CD8-positive, alpha-beta memory T cell (primary cell): Measurements from ENCODE around the gene ANKRD31. TPM values are rescaled to one million over a fixed set of nuclear protein-coding genes. Genes with fewer than 3 reads are reported as not detected.
A peak's percentile ranks its signal among the peaks of the same experiment; 100 is the strongest.
"Not testable (repeated sequence)": the region's sequence is repeated elsewhere in the genome, so short reads cannot be mapped to it uniquely, and the experiment has no call there.

Source experiments
- CTCF ChIA-PET: fragments of 350-600 bp; sonication (Branson Sonifier 250); formaldehyde crosslinking; loops from one replicate; lab custom pipeline; 2021; ENCODE audit warnings: antibody characterized with exemption; lab: Charles Lee
- POLR2A ChIA-PET: fragments of 350-600 bp; sonication (Branson Sonifier 250); formaldehyde crosslinking; loops from one replicate; lab custom pipeline; 2021; ENCODE audit warnings: antibody characterized with exemption; lab: Charles Lee
- DNase-seq, 5 donors: peaks; one replicate each; pipeline versions ENCODE4 v3.0.0 to v3.0.0-alpha.2; 2020 to 2022; ENCODE audit warnings: mixed read lengths in 1 of 5
- H3K27ac ChIP-seq: one replicate; pipeline ENCODE4 v1.7.0; 2013; ENCODE audit warnings: low read depth, mild to moderate bottlenecking, low read length, moderate library complexity
- H3K27me3 ChIP-seq: 2 replicates; pipeline ENCODE4 v1.7.0; 2013; ENCODE audit warnings: low read length, mild to moderate bottlenecking; ENCODE audit not compliant: insufficient read depth, poor library complexity, severe bottlenecking
- H3K36me3 ChIP-seq: 2 replicates; pipeline ENCODE4 v1.7.0; 2013; ENCODE audit warnings: mild to moderate bottlenecking, low read length, moderate library complexity; ENCODE audit not compliant: insufficient read depth
- H3K4me1 ChIP-seq: 2 replicates; pipeline ENCODE4 v1.7.0; 2013; ENCODE audit warnings: mild to moderate bottlenecking, low read length, moderate library complexity; ENCODE audit not compliant: insufficient read depth
- H3K4me3 ChIP-seq: 2 replicates; pipeline ENCODE4 v1.7.0; 2013; ENCODE audit warnings: mild to moderate bottlenecking, low read length
- H3K9me3 ChIP-seq: 2 replicates; pipeline ENCODE4 v1.7.0; 2013; ENCODE audit warnings: mild to moderate bottlenecking, low read length
- H3K27ac Mint-ChIP-seq, 8 donors: one replicate each; pipeline ENCODE4 v1.8.0; 2020 to 2021; ENCODE audit warnings: mixed read lengths in 8 of 8, mild to moderate bottlenecking in 6 of 8, inconsistent platforms in 3 of 8, moderate library complexity in 3 of 8
- H3K27me3 Mint-ChIP-seq, 2 donors: one replicate each; pipeline ENCODE4 v1.8.0; 2020 to 2021; ENCODE audit warnings: mixed read lengths in 2 of 2, mild to moderate bottlenecking in 1 of 2, moderate library complexity in 1 of 2
- H3K36me3 Mint-ChIP-seq, 3 donors: one replicate each; pipeline ENCODE4 v1.8.0; 2020 to 2021; ENCODE audit warnings: mixed read lengths in 3 of 3, inconsistent platforms in 1 of 3, mild to moderate bottlenecking in 1 of 3
- H3K4me1 Mint-ChIP-seq, 3 donors: one replicate each; pipeline ENCODE4 v1.8.0; 2020 to 2021; ENCODE audit warnings: mixed read lengths in 3 of 3, inconsistent platforms in 1 of 3, mild to moderate bottlenecking in 1 of 3
- H3K4me3 Mint-ChIP-seq, 7 donors: one replicate each; pipeline ENCODE4 v1.8.0; 2020 to 2021; ENCODE audit warnings: mixed read lengths in 7 of 7, mild to moderate bottlenecking in 6 of 7, moderate library complexity in 4 of 7, inconsistent platforms in 2 of 7
- H3K9me3 Mint-ChIP-seq, 5 donors: one replicate each; pipeline ENCODE4 v1.8.0; 2020 to 2022; ENCODE audit warnings: mixed read lengths in 5 of 5, mild to moderate bottlenecking in 3 of 5, moderate library complexity in 2 of 5, inconsistent platforms in 1 of 5
- polyA plus RNA-seq: library from polyadenylated mRNA; unstranded; fragments of 300-500 nt; fragmentation: Illumina TruSeq; gene quantifications from one replicate; pipeline ENCODE4 v1.2.3, GENCODE V29; 2021
- total RNA-seq, 2 experiments: library from RNA; stranded (reverse); gene quantifications; one replicate each; pipeline ENCODE4 v1.2.3, GENCODE V29; 2021

ANKRD31 gene
- total and polyA plus RNA-seq, 3 experiments from 2014 or later, result 0.33 to 0.66 (median 0.64) TPM

DNA sequence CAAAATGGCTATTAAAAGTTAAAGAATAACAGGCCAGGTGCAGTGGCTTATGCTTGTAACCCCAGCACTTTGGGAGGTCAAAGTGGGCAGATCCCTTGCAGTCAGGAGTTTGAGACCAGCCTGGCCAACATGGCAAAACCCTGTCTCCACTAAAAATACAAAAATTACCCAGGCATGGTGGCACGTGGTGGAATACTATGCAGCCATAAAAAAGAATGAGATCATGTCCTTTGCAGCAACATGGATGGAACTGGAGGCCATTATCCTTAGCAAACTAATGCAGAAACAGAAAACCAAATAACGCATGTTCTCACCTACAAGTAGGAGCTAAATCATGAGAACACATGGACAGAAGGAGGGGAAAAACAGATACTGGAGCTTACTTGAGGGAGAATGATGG is 15.9 kb downstream of the ANKRD31 start:
- H3K27ac ChIP-seq, POLR2A ChIA-PET, H3K4me1 Mint-ChIP-seq, H3K4me3 Mint-ChIP-seq, H3K27me3 ChIP-seq, H3K27me3 Mint-ChIP-seq, H3K4me1 ChIP-seq, DNase-seq, CTCF ChIA-PET, H3K36me3 ChIP-seq, H3K4me3 ChIP-seq, H3K27ac Mint-ChIP-seq: not testable (repeated sequence)
- Mint-ChIP-seq H3K9me3 (peaks cover 16 to 26% (median 16%) of the 10 kb centered on the region in 5 donors), H3K36me3 (peaks cover 13 to 41% (median 19%) of the 10 kb centered on the region in 3 donors)
- peaks cover 11% of the 10 kb centered on the region for H3K9me3 ChIP-seq

DNA sequence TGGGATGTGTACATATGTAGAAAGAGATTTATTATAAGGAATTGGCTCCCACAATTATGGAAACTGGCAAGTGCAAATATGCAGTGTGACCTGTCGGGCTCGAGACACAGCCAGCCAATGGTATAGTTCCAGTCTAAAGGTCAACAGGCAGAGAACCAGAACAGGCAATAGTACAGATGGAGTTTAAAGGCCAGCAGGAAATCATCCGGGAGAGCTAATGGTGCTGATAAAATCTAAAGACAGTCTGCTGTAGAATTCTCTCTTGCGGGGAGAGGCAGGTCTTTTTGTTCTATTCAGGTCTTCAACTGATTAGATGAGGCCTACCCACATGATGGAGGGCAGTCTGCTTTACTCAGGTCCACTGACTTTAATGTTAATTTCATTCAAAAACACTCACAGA is 21.8 kb downstream of the ANKRD31 start:
- POLR2A ChIA-PET, result no interaction called here
- Mint-ChIP-seq H3K9me3 (peaks cover 12 to 24% (median 16%) of the 10 kb centered on the region in 5 donors), H3K4me1 (peaks cover 0 to 6% (median 0%) of the 10 kb centered on the region in 3 donors), H3K4me3 (no peak overlapping the region), H3K27ac (peak overlapping the region in 1 of 8 donors; percentile 54), H3K27me3 (peaks cover 0 to 1% of the 10 kb centered on the region in 2 donors), H3K36me3 (peaks cover 10 to 48% (median 18%) of the 10 kb centered on the region in 3 donors)
- peaks cover 11% of the 10 kb centered on the region for H3K9me3 ChIP-seq
- CTCF ChIA-PET, result no interaction called here
- DNase-seq, result no peak
- H3K27me3 ChIP-seq, result no peaks in the 10 kb centered on the region
- no peaks in the 10 kb centered on the region for H3K4me1 ChIP-seq
- H3K27ac ChIP-seq, result no peak overlapping the region
- H3K36me3 ChIP-seq, result no peaks in the 10 kb centered on the region
- no peak overlapping the region for H3K4me3 ChIP-seq

DNA sequence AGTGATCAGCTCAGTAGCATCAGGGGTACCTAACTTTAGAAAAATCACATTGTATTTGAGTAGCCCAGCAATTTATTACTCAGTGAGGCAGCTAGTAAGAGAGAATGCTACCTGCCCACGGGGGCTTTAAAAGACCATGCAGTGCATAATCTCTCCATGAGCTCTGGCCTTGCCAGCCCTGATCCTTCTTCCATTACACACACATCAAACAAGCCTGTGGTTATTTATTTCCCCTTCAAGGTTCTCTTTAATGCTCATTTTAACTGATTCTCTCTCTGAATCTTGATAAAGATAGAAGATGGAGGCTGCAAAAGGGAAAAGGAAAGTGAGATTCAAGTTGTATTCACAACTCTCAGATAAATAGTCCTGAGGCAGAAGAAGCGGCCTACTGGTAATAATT is 22.3 kb downstream of the ANKRD31 start:
- H3K36me3 ChIP-seq, result no peaks in the 10 kb centered on the region
- Mint-ChIP-seq H3K9me3 (peaks cover 12 to 24% (median 16%) of the 10 kb centered on the region in 5 donors), H3K27ac (no peak overlapping the region), H3K27me3 (peaks cover 0 to 1% of the 10 kb centered on the region in 2 donors), H3K4me1 (peaks cover 0 to 6% (median 0%) of the 10 kb centered on the region in 3 donors), H3K36me3 (peaks cover 10 to 43% (median 17%) of the 10 kb centered on the region in 3 donors), H3K4me3 (no peak overlapping the region)
- no peaks in the 10 kb centered on the region for H3K4me1 ChIP-seq
- no peaks in the 10 kb centered on the region for H3K27me3 ChIP-seq
- H3K27ac ChIP-seq, result no peak overlapping the region
- CTCF ChIA-PET, result no interaction called here
- DNase-seq, result no peak
- POLR2A ChIA-PET, result no interaction called here
- peaks cover 11% of the 10 kb centered on the region for H3K9me3 ChIP-seq
- H3K4me3 ChIP-seq, result no peak overlapping the region

DNA sequence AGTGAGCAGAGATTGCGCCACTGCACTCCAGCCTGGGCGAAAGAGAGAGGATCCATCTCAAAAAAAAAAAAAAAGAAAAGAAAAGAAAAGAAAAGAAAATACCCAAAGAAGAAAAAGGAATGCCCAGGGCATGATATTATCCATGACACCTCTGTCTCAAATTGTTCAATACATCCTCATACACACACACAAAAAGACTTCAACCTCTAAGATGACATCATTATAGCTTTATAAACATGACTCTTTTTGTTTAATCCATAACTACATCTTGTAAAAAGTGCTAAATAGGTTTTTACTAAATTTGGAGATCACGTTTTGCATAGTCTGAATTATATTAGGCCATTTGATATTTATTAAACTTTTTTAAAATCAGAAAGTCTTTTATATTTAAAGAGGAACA is 33.1 kb downstream of the ANKRD31 start:
- H3K4me3 Mint-ChIP-seq, result no peak overlapping the region
- Histone ChIP-seq H3K4me1 (no peaks in the 10 kb centered on the region), H3K9me3 (no peaks in the 10 kb centered on the region), H3K36me3 (no peaks in the 10 kb centered on the region), H3K4me3 (no peak overlapping the region), H3K27ac (no peak overlapping the region), H3K27me3 (no peaks in the 10 kb centered on the region)
- no peak overlapping the region for H3K27ac Mint-ChIP-seq
- peaks cover 0 to 3% (median 2%) of the 10 kb centered on the region in 3 donors for H3K36me3 Mint-ChIP-seq
- ChIA-PET POLR2A (no interaction called here), CTCF (no interaction called here)
- no peaks in the 10 kb centered on the region for H3K9me3 Mint-ChIP-seq
- no peak for DNase-seq
- H3K4me1 Mint-ChIP-seq, result no peaks in the 10 kb centered on the region
- no peaks in the 10 kb centered on the region for H3K27me3 Mint-ChIP-seq

DNA sequence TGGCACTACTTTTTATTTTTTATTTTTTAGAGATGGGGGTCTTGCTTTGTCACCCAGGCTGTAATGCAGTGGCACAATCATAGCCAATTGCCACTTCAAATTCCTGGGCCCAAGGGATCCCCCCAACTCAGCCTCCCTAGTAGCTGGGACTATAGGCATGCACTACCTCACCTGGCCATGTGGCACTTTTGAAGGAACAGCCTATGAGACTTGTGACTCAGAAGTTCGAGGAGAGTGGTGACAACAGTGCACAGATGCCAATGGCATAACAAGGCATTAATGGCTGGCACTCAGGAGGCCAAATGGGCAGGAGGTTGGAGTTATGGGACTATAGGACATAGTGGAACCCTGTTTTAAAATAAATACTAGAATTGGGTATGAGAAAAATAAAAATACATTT is 33.7 kb downstream of the ANKRD31 start:
- H3K27me3 ChIP-seq, result no peaks in the 10 kb centered on the region
- H3K9me3 ChIP-seq, result no peaks in the 10 kb centered on the region
- no peak overlapping the region for H3K27ac ChIP-seq
- Mint-ChIP-seq H3K9me3 (no peaks in the 10 kb centered on the region), H3K4me1 (no peaks in the 10 kb centered on the region), H3K27ac (no peak overlapping the region), H3K36me3 (peaks cover 0 to 3% (median 2%) of the 10 kb centered on the region in 3 donors), H3K4me3 (no peak overlapping the region), H3K27me3 (no peaks in the 10 kb centered on the region)
- ChIA-PET CTCF (no interaction called here), POLR2A (no interaction called here)
- no peak overlapping the region for H3K4me3 ChIP-seq
- DNase-seq, result no peak
- no peaks in the 10 kb centered on the region for H3K4me1 ChIP-seq
- no peaks in the 10 kb centered on the region for H3K36me3 ChIP-seq

DNA sequence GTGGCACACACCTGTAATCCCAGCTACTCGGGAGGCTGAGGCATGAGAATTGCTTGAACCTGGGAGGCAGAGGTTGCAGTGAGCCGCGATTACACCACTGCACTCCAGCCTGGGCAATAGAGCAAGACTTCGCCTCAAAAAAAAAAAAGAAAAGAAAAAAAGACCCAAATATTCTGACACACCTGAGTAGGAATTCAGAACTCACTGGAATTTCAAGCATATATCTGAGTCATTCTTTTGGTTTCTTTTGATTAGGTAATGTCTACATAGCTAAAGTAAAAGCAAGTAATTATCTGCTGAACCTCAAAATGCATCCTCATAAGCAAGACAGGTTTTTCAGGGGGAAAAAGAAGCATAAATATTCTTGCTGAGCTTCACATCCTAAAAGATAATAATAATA is 35.9 kb downstream of the ANKRD31 start:
- ChIA-PET POLR2A (no interaction called here), CTCF (no interaction called here)
- H3K36me3 ChIP-seq, result no peaks in the 10 kb centered on the region
- no peak overlapping the region for H3K27ac ChIP-seq
- H3K36me3 Mint-ChIP-seq, result peaks cover 0 to 3% (median 2%) of the 10 kb centered on the region in 3 donors
- no peak overlapping the region for H3K4me3 ChIP-seq
- no peaks in the 10 kb centered on the region for H3K4me1 Mint-ChIP-seq
- H3K27me3 ChIP-seq, result no peaks in the 10 kb centered on the region
- H3K27me3 Mint-ChIP-seq, result no peaks in the 10 kb centered on the region
- no peaks in the 10 kb centered on the region for H3K9me3 ChIP-seq
- no peak overlapping the region for H3K27ac Mint-ChIP-seq
- DNase-seq, result no peak
- no peaks in the 10 kb centered on the region for H3K9me3 Mint-ChIP-seq
- no peaks in the 10 kb centered on the region for H3K4me1 ChIP-seq
- H3K4me3 Mint-ChIP-seq, result no peak overlapping the region

DNA sequence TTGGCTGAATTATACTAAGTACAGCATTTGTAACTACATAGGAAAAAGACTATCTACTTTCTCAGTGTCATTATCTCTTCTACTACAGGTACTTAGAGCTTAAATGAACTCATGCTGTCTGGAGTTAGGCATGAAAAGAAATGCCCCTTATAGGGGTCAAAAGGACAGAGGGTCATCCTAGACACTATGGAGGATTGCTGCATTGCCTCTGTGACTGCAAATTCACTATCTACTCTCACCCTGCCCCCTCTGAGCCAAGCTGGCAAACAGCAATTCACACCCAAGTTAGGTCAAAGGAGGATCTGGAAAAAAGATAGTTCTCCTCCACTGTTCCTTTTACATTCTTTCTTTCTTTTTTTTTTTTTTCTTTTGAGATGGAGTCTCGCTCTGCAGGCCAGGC is 36.7 kb downstream of the ANKRD31 start:
- H3K9me3 ChIP-seq, result no peaks in the 10 kb centered on the region
- H3K27ac ChIP-seq, result no peak overlapping the region
- H3K4me1 ChIP-seq, result no peaks in the 10 kb centered on the region
- Mint-ChIP-seq H3K27ac (no peak overlapping the region), H3K27me3 (no peaks in the 10 kb centered on the region), H3K36me3 (peaks cover 0 to 2% (median 0%) of the 10 kb centered on the region in 3 donors), H3K4me3 (no peak overlapping the region), H3K4me1 (no peaks in the 10 kb centered on the region), H3K9me3 (no peaks in the 10 kb centered on the region)
- POLR2A ChIA-PET, result no interaction called here
- no peaks in the 10 kb centered on the region for H3K27me3 ChIP-seq
- CTCF ChIA-PET, result no interaction called here
- no peak overlapping the region for H3K4me3 ChIP-seq
- H3K36me3 ChIP-seq, result no peaks in the 10 kb centered on the region
- DNase-seq, result no peak

DNA sequence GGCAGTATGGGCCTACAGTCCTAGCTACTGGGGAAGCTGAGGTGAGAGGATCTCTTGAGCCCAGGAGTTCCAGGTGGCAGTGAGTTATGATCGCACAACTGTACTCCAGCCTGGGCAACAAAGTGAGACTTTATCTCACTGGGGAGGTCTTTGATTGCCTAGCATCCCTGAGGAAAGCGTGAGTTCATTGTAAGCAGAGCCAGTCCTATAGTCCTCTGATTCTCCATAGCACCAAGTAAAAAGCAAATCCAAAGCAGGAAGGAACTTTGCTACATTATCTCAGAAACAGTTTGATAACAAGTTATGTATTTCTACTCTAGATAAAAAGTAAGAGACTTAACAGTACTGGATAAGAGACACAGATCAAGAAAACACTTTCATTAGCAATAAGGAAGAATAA is 37.6 kb downstream of the ANKRD31 start:
- no peak overlapping the region for H3K27ac ChIP-seq
- no peak overlapping the region for H3K4me3 ChIP-seq
- H3K4me1 Mint-ChIP-seq, result no peaks in the 10 kb centered on the region
- H3K36me3 Mint-ChIP-seq, result peaks cover 0 to 2% (median 0%) of the 10 kb centered on the region in 3 donors
- DNase-seq, result no peak
- ChIA-PET POLR2A (no interaction called here), CTCF (no interaction called here)
- no peak overlapping the region for H3K27ac Mint-ChIP-seq
- no peaks in the 10 kb centered on the region for H3K27me3 Mint-ChIP-seq
- no peaks in the 10 kb centered on the region for H3K4me1 ChIP-seq
- H3K27me3 ChIP-seq, result no peaks in the 10 kb centered on the region
- no peaks in the 10 kb centered on the region for H3K36me3 ChIP-seq
- H3K9me3 ChIP-seq, result no peaks in the 10 kb centered on the region
- H3K4me3 Mint-ChIP-seq, result no peak overlapping the region
- H3K9me3 Mint-ChIP-seq, result no peaks in the 10 kb centered on the region

DNA sequence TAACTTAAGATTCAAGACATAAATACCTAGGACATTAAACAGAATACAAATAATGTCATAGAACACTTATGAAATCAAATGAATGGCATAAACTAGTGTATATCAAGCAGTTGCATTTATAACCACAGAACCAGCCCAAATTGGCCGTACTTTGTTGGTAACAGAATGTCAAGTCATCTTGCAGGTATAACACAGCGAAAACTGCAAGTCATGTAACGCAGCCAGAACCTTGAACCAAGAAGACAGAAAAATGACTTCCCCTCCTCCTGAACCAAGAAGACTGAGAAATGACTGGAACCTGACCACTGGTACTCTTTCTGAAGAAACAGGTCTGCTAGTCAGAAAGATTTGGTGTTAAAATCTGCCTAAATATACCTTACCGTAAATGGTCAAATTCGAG is 38.9 kb downstream of the ANKRD31 start:
- H3K27me3 Mint-ChIP-seq, result no peaks in the 10 kb centered on the region
- Histone ChIP-seq H3K9me3 (no peaks in the 10 kb centered on the region), H3K4me3 (no peak overlapping the region), H3K27ac (no peak overlapping the region), H3K4me1 (no peaks in the 10 kb centered on the region), H3K27me3 (no peaks in the 10 kb centered on the region), H3K36me3 (no peaks in the 10 kb centered on the region)
- no peak overlapping the region for H3K4me3 Mint-ChIP-seq
- H3K27ac Mint-ChIP-seq, result no peak overlapping the region
- ChIA-PET POLR2A (no interaction called here), CTCF (no interaction called here)
- H3K36me3 Mint-ChIP-seq, result peaks cover 0 to 2% (median 0%) of the 10 kb centered on the region in 3 donors
- DNase-seq, result no peak
- H3K4me1 Mint-ChIP-seq, result no peaks in the 10 kb centered on the region
- no peaks in the 10 kb centered on the region for H3K9me3 Mint-ChIP-seq
